HEK293 (cell line): ENCODE measurements around the gene FAM168A.

Experiments used
- CTCF ChIA-PET: fragments of 350-600 bp; formaldehyde crosslinking; extraction: SDS; loops from one replicate; lab custom pipeline; 2021; ENCODE audit warnings: antibody characterized with exemption; lab: Yijun Ruan, JAX
- POLR2A ChIA-PET: fragments of 300-600 bp; formaldehyde crosslinking; extraction: SDS; loops from one replicate; lab custom pipeline; 2020; ENCODE audit warnings: antibody characterized with exemption, inconsistent platforms; lab: Yijun Ruan, JAX
- H3K27ac ChIP-seq: fragments of 200-500 bp; sonication (Bioruptor generic); 2 replicates; pipeline ENCODE4 v1.5.1; 2014; ENCODE audit warnings: low read depth, low read length, control low read depth, inconsistent platforms; ENCODE audit errors: extremely low read depth
- H3K36me3 ChIP-seq, 2 experiments: fragments of 200-500 bp in 1 of 2; sonication (Bioruptor generic) in 1 of 2; 1 replicate in 1 of 2; 2 replicates in 1 of 2; pipeline ENCODE4 v1.5.1; 2014 to 2017; ENCODE audit warnings: inconsistent platforms in 2 of 2, low read length in 2 of 2; ENCODE audit not compliant: control insufficient read depth in 2 of 2, insufficient read depth in 1 of 2
- H3K4me1 ChIP-seq: fragments of 200-500 bp; sonication (Bioruptor generic); 2 replicates; pipeline ENCODE4 v1.5.1; 2014; ENCODE audit warnings: mild to moderate bottlenecking, low read length, inconsistent platforms; ENCODE audit not compliant: control insufficient read depth, insufficient read depth
- H3K4me3 ChIP-seq: 2 replicates; pipeline ENCODE4 v1.5.1; 2011; ENCODE audit warnings: low read depth, mild to moderate bottlenecking, control low read depth, low read length, moderate library complexity
- H3K9me3 ChIP-seq: fragments of 200-500 bp; sonication (Bioruptor generic); 2 replicates; pipeline ENCODE4 v1.5.1; 2014; ENCODE audit warnings: low read depth, low read length, inconsistent platforms; ENCODE audit not compliant: control insufficient read depth, insufficient read depth
- PRDM1 ChIP-seq: fragments of 450-650 bp; formaldehyde crosslinking; IDR thresholded peaks from 2 replicates; pipeline ENCODE4; 2016; ENCODE audit warnings: missing biosample characterization, missing genetic modification characterization
- SP3 ChIP-seq: fragments of 450-650 bp; formaldehyde crosslinking; IDR thresholded peaks from 2 replicates; pipeline ENCODE4 v1.5.1; 2016; ENCODE audit warnings: missing biosample characterization, missing genetic modification characterization
- SP7 ChIP-seq: fragments of 450-650 bp; formaldehyde crosslinking; IDR thresholded peaks from 2 replicates; pipeline ENCODE4 v1.5.1; 2016; ENCODE audit warnings: missing biosample characterization, missing genetic modification characterization
- ZBTB17 ChIP-seq: fragments of 450-650 bp; formaldehyde crosslinking; IDR thresholded peaks from 2 replicates; pipeline ENCODE4 v1.5.1; 2016; ENCODE audit warnings: missing biosample characterization, missing genetic modification characterization
- ZBTB8A ChIP-seq: fragments of 450-650 bp; formaldehyde crosslinking; IDR thresholded peaks from 2 replicates; pipeline ENCODE4 v1.5.1; 2016; ENCODE audit warnings: missing biosample characterization, missing genetic modification characterization
- ZIC2 ChIP-seq: fragments of 450-650 bp; formaldehyde crosslinking; IDR thresholded peaks from 2 replicates; pipeline ENCODE4 v1.5.1; 2016; ENCODE audit warnings: missing biosample characterization, missing genetic modification characterization
- ZNF10 ChIP-seq: fragments of 450-650 bp; formaldehyde crosslinking; IDR thresholded peaks from 2 replicates; pipeline ENCODE4 v1.5.1; 2017; ENCODE audit warnings: missing biosample characterization, missing genetic modification characterization
- ZNF112 ChIP-seq: fragments of 450-650 bp; formaldehyde crosslinking; IDR thresholded peaks from 2 replicates; pipeline ENCODE4 v1.5.0; 2017; ENCODE audit warnings: missing biosample characterization, missing genetic modification characterization
- ZNF184 ChIP-seq: fragments of 450-650 bp; IDR thresholded peaks from 2 replicates; pipeline ENCODE4 v1.5.1; 2018; ENCODE audit warnings: missing biosample characterization, mild to moderate bottlenecking, missing genetic modification characterization
- ZNF530 ChIP-seq: fragments of 450-650 bp; formaldehyde crosslinking; IDR thresholded peaks from 2 replicates; pipeline ENCODE4 v1.5.1; 2016; ENCODE audit warnings: low read depth, missing biosample characterization, missing genetic modification characterization
- ZNF600 ChIP-seq: fragments of 450-650 bp; formaldehyde crosslinking; IDR thresholded peaks from 2 replicates; pipeline ENCODE4 v1.5.1; 2016; ENCODE audit warnings: missing biosample characterization, missing genetic modification characterization
- ZNF670 ChIP-seq: fragments of 450-650 bp; formaldehyde crosslinking; IDR thresholded peaks from 2 replicates; pipeline ENCODE4 v1.5.1; 2016; ENCODE audit warnings: missing biosample characterization, missing genetic modification characterization, low read depth
- ZNF701 ChIP-seq: fragments of 450-650 bp; formaldehyde crosslinking; IDR thresholded peaks from 2 replicates; pipeline ENCODE4 v1.5.1; 2016; ENCODE audit warnings: missing biosample characterization, missing genetic modification characterization
- ZNF76 ChIP-seq: fragments of 450-650 bp; formaldehyde crosslinking; IDR thresholded peaks from 2 replicates; pipeline ENCODE4; 2016; ENCODE audit warnings: low read depth, missing biosample characterization, missing genetic modification characterization, borderline replicate concordance
- TF ChIP-seq, protein P1 (sequence below): fragments of 450-650 bp; formaldehyde crosslinking; IDR thresholded peaks from 2 replicates; pipeline ENCODE4 v1.5.1; 2016; ENCODE audit warnings: missing biosample characterization, missing genetic modification characterization
- TF ChIP-seq, protein P2 (sequence below): fragments of 450-650 bp; formaldehyde crosslinking; IDR thresholded peaks from 2 replicates; pipeline ENCODE4 v1.5.1; 2016; ENCODE audit warnings: missing biosample characterization, missing genetic modification characterization
- TF ChIP-seq, protein P3 (sequence below): fragments of 450-650 bp; formaldehyde crosslinking; IDR thresholded peaks from 2 replicates; pipeline ENCODE4 v1.5.1; 2016; ENCODE audit warnings: missing biosample characterization, missing genetic modification characterization

The FAM168A gene

DNA sequence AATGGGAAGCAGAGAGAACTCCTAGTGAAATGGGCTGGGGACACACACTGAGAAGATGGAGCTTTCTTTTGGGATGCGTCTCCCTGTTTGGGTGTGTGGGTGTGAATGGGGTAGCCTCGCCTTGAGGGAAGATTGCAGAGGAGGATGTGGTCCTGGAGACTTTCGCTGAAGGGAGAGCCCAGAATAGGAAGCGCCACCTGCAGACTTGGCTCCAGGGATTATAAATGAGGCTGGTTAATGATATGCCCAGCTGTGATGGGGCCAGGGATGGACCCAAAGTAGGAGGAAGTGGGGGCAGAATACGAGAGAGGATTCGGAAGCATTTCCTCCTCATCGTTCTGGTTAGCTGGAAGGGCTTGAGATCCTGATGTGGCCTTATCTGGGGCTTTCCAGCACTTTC lies 208.0 kb downstream of the FAM168A start:
- Histone ChIP-seq H3K36me3 (peaks cover 0 to 45% of the 10 kb centered on the region in 2 experiments; a peak in 1 of 3 replicates), H3K4me1 (peaks cover 6% of the 10 kb centered on the region; the same call in 1 of the 2 replicates), H3K4me3 (no peak overlapping the region), H3K9me3 (no peaks in the 10 kb centered on the region), H3K27ac (no peak overlapping the region)
- CTCF ChIA-PET = interaction anchor here (1.0 to 8.4 kb wide), 2 partner anchors 39 to 146 kb away, joined by 3 to 61 read pairs; no protein-coding TSS in a partner anchor
- POLR2A ChIA-PET = no interaction called here
- TF ChIP-seq ZNF701 = no peak
- no peak for TF ChIP-seq ZNF76 (tag by site-specific recombination)
- TF ChIP-seq ZIC2 = 0 out of 2 replicates have a peak, but pooled peaks have one; percentile 8
- no peak for TF ChIP-seq ZNF530 (tag by site-specific recombination)
- TF ChIP-seq, protein P1, sequence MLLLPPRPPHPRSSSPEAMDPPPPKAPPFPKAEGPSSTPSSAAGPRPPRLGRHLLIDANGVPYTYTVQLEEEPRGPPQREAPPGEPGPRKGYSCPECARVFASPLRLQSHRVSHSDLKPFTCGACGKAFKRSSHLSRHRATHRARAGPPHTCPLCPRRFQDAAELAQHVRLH (tag by site-specific recombination) = no peak
- TF ChIP-seq PRDM1 = peak; percentile 7; the same call in 1 of the 2 replicates

DNA sequence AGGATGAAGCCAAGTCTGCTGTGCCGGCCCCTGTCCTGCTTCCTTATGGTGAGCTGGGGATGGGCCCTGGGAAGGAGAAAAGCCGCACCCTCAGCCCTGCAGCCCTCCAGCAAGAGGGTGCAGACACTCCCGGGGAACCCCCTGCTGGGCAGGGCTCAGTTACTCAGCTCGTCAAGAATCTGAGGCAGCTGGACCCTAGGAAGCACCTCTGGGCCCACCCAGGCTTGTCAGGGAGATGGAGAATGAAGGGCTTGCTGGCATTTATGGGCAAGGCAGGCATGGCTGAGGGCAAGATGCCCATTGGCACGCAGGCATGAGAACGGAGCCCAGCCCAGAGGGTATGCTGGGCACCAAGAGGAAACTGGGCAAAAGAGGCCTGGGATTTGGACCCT lies 208.8 kb downstream of the FAM168A start:
- no peak overlapping the region for H3K27ac ChIP-seq

DNA sequence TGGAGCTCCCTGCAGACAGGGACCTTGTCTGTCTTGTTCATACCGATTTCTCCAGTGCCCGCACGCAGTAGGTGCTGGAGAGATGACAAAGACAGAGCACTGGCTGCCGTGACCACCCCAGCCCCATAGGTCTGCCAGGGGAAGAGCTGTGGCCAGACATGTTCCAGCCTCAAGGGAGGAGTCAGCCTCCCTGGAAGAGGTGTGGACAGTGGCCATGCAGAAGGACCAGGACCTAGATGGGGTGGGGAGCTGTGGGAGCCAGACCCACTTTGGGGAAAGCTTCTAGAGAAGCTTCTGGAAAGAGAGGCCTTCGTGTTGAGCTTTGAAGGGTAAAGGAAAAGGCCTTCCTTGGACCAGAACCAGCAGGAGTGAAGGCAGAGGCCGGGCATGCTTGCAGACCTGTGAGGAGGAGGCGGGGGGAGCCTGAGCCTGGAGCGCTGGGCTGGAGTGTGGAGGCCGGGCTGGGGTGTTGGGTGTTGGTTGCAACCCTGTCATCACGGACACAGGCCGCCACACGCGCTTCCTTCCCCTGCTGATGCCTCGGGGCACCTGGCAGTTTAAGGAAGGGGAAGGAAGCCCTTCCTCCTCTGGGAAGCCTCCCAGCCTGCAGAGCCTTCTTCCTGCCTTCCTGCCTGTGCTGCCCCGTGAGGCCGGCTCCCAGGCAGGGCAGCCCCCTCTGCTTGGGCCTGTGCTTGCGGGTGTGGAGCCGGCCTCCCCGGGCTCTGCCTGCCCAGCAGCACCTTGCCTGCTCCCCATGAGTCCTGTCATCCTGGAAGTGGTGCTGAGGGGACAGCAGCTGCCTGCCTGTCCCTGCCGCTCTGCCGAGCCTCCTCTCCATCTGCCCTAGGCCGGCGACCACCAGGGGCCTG lies 209.4 kb downstream of the FAM168A start:
- no peaks in the 10 kb centered on the region for H3K9me3 ChIP-seq
- CTCF ChIA-PET = interaction anchor here (0.6 to 8.4 kb wide), 3 partner anchors 17 to 82 kb away, joined by 3 to 61 read pairs (median 6); no protein-coding TSS in a partner anchor
- TF ChIP-seq SP7 (tag by site-specific recombination) = peak; percentile 27; the same call in 1 of the 2 replicates
- peak; percentile 77 for TF ChIP-seq ZIC2
- peak; percentile 71; the same call in 1 of the 2 replicates for TF ChIP-seq ZNF600 (tag by site-specific recombination)
- TF ChIP-seq ZBTB8A (tag by site-specific recombination) = peak; percentile 38; the same call in 1 of the 2 replicates
- no peak for TF ChIP-seq ZNF670 (tag by site-specific recombination)
- TF ChIP-seq ZNF112 (tag by site-specific recombination) = no peak
- no peak for TF ChIP-seq SP3 (tag by site-specific recombination)
- no peak for TF ChIP-seq ZNF184 (tag by site-specific recombination)
- TF ChIP-seq, protein P2, sequence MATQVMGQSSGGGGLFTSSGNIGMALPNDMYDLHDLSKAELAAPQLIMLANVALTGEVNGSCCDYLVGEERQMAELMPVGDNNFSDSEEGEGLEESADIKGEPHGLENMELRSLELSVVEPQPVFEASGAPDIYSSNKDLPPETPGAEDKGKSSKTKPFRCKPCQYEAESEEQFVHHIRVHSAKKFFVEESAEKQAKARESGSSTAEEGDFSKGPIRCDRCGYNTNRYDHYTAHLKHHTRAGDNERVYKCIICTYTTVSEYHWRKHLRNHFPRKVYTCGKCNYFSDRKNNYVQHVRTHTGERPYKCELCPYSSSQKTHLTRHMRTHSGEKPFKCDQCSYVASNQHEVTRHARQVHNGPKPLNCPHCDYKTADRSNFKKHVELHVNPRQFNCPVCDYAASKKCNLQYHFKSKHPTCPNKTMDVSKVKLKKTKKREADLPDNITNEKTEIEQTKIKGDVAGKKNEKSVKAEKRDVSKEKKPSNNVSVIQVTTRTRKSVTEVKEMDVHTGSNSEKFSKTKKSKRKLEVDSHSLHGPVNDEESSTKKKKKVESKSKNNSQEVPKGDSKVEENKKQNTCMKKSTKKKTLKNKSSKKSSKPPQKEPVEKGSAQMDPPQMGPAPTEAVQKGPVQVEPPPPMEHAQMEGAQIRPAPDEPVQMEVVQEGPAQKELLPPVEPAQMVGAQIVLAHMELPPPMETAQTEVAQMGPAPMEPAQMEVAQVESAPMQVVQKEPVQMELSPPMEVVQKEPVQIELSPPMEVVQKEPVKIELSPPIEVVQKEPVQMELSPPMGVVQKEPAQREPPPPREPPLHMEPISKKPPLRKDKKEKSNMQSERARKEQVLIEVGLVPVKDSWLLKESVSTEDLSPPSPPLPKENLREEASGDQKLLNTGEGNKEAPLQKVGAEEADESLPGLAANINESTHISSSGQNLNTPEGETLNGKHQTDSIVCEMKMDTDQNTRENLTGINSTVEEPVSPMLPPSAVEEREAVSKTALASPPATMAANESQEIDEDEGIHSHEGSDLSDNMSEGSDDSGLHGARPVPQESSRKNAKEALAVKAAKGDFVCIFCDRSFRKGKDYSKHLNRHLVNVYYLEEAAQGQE (tag by site-specific recombination) = peak; percentile 72; the same call in 1 of the 2 replicates
- TF ChIP-seq ZNF10 (tag by site-specific recombination) = peak; percentile 49; the same call in 1 of the 2 replicates
- H3K27ac ChIP-seq = no peak overlapping the region
- peaks cover 6% of the 10 kb centered on the region; the same call in 1 of the 2 replicates for H3K4me1 ChIP-seq
- no peak overlapping the region for H3K4me3 ChIP-seq
- POLR2A ChIA-PET = no interaction called here
- H3K36me3 ChIP-seq = peaks cover 0 to 34% of the 10 kb centered on the region in 2 experiments; a peak in 1 of 3 replicates

More for the DNA sequence above, 208.8 kb downstream of the FAM168A start:
- peaks cover 6% of the 10 kb centered on the region; the same call in 1 of the 2 replicates for H3K4me1 ChIP-seq
- H3K36me3 ChIP-seq = peaks cover 0 to 40% of the 10 kb centered on the region in 2 experiments; a peak in 1 of 3 replicates
- H3K9me3 ChIP-seq = no peaks in the 10 kb centered on the region
- POLR2A ChIA-PET = no interaction called here
- TF ChIP-seq ZBTB17 = no peak
- TF ChIP-seq, protein P3, sequence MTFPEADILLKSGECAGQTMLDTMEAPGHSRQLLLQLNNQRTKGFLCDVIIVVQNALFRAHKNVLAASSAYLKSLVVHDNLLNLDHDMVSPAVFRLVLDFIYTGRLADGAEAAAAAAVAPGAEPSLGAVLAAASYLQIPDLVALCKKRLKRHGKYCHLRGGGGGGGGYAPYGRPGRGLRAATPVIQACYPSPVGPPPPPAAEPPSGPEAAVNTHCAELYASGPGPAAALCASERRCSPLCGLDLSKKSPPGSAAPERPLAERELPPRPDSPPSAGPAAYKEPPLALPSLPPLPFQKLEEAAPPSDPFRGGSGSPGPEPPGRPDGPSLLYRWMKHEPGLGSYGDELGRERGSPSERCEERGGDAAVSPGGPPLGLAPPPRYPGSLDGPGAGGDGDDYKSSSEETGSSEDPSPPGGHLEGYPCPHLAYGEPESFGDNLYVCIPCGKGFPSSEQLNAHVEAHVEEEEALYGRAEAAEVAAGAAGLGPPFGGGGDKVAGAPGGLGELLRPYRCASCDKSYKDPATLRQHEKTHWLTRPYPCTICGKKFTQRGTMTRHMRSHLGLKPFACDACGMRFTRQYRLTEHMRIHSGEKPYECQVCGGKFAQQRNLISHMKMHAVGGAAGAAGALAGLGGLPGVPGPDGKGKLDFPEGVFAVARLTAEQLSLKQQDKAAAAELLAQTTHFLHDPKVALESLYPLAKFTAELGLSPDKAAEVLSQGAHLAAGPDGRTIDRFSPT = 0 out of 2 replicates have a peak, but pooled peaks have one; percentile 33
- CTCF ChIA-PET = interaction anchor here (1.0 to 8.4 kb wide), 2 partner anchors 38 to 145 kb away, joined by 3 to 61 read pairs; no protein-coding TSS in a partner anchor
- no peak overlapping the region for H3K4me3 ChIP-seq
